ENCODE results near the gene TMEM218.

The TMEM218 gene

GRCh38 chr11:125154378-125155099, 43.1 kb upstream of the TMEM218 start:
- H3K9ac ChIP-seq (ENCODE audit: low read depth, low read length, poor library complexity, severe bottlenecking), result no peak overlapping the region
- H3K4me3 ChIP-seq (ENCODE audit: low read length, poor library complexity, severe bottlenecking), result no peak overlapping the region
- no peaks in the 10 kb centered on the region for H3K9me3 ChIP-seq (ENCODE audit: insufficient read depth, low read depth, low read length)
- no peaks in the 10 kb centered on the region for H3K36me3 ChIP-seq (ENCODE audit: insufficient read depth, low read length)
- no peak for TF ChIP-seq CTCF (conservative IDR thresholded peaks at IDR 0.05; ENCODE audit: low read length)
- H3K79me2 ChIP-seq (ENCODE audit: insufficient read depth, low read length), result no peaks in the 10 kb centered on the region
- no peaks in the 10 kb centered on the region for H4K20me1 ChIP-seq (ENCODE audit: insufficient read depth, low read length, poor library complexity, severe bottlenecking)
- no peaks in the 10 kb centered on the region for H3K4me1 ChIP-seq (ENCODE audit: insufficient read depth, low read length, poor library complexity, severe bottlenecking)
- H3K9me2 ChIP-seq (replicated peaks; ENCODE audit: low read depth, low read length), result no peaks in the 10 kb centered on the region
- H3K4me2 ChIP-seq (ENCODE audit: low read depth, low read length, poor library complexity, severe bottlenecking), result no peak overlapping the region
- no peaks in the 10 kb centered on the region for H3K27me3 ChIP-seq (ENCODE audit: insufficient read depth, low read length, poor library complexity, severe bottlenecking)
- H3F3A ChIP-seq (ENCODE audit: low read depth), result no peaks in the 10 kb centered on the region
- H2AFZ ChIP-seq (ENCODE audit: low read length), result no peak overlapping the region

- no peaks in the 10 kb centered on the region for H3K9me2 ChIP-seq (replicated peaks; ENCODE audit: low read depth, low read length)
- no peaks in the 10 kb centered on the region for H3K9me3 ChIP-seq (ENCODE audit: insufficient read depth, low read depth, low read length)
- no peak overlapping the region for H3K4me2 ChIP-seq (ENCODE audit: low read depth, low read length, poor library complexity, severe bottlenecking)
- H3K4me3 ChIP-seq (ENCODE audit: low read length, poor library complexity, severe bottlenecking), result no peak overlapping the region
- H3K79me2 ChIP-seq (ENCODE audit: insufficient read depth, low read length), result no peaks in the 10 kb centered on the region
- no peaks in the 10 kb centered on the region for H3F3A ChIP-seq (ENCODE audit: low read depth)
- no peaks in the 10 kb centered on the region for H4K20me1 ChIP-seq (ENCODE audit: insufficient read depth, low read length, poor library complexity, severe bottlenecking)
- H3K36me3 ChIP-seq (ENCODE audit: insufficient read depth, low read length), result no peaks in the 10 kb centered on the region
- no peak for TF ChIP-seq CTCF (conservative IDR thresholded peaks at IDR 0.05; ENCODE audit: low read length)
- TF ChIP-seq EZH2phosphoT487 (IDR thresholded peaks at IDR 0.05; ENCODE audit: borderline replicate concordance), result no peak
- H3K4me1 ChIP-seq (ENCODE audit: insufficient read depth, low read length, poor library complexity, severe bottlenecking), result no peaks in the 10 kb centered on the region
- no peaks in the 10 kb centered on the region for H3K27me3 ChIP-seq (ENCODE audit: insufficient read depth, low read length, poor library complexity, severe bottlenecking)
- H2AFZ ChIP-seq (ENCODE audit: low read length), result no peak overlapping the region
- H3K9ac ChIP-seq (ENCODE audit: low read depth, low read length, poor library complexity, severe bottlenecking), result no peak overlapping the region
These were observed 42.4 kb upstream of the TMEM218 start for GRCh38 chr11:125153837-125154236.

- Histone ChIP-seq H3K36me3 (ENCODE audit: insufficient read depth, low read length) (no peaks in the 10 kb centered on the region), H3K9ac (ENCODE audit: low read depth, low read length, poor library complexity, severe bottlenecking) (no peak overlapping the region), H3K27me3 (ENCODE audit: insufficient read depth, low read length, poor library complexity, severe bottlenecking) (no peaks in the 10 kb centered on the region), H3K4me3 (ENCODE audit: low read length, poor library complexity, severe bottlenecking) (no peak overlapping the region), H4K20me1 (ENCODE audit: insufficient read depth, low read length, poor library complexity, severe bottlenecking) (no peaks in the 10 kb centered on the region), H3K4me1 (ENCODE audit: insufficient read depth, low read length, poor library complexity, severe bottlenecking) (no peaks in the 10 kb centered on the region), H3K9me2 (replicated peaks; ENCODE audit: low read depth, low read length) (no peaks in the 10 kb centered on the region), H3K9me3 (ENCODE audit: insufficient read depth, low read depth, low read length) (no peaks in the 10 kb centered on the region), H3F3A (ENCODE audit: low read depth) (no peaks in the 10 kb centered on the region), H3K4me2 (ENCODE audit: low read depth, low read length, poor library complexity, severe bottlenecking) (no peak overlapping the region), H3K79me2 (ENCODE audit: insufficient read depth, low read length) (no peaks in the 10 kb centered on the region), H2AFZ (ENCODE audit: low read length) (no peak overlapping the region)
- TF ChIP-seq CTCF (conservative IDR thresholded peaks at IDR 0.05; ENCODE audit: low read length) (no peak), EZH2phosphoT487 (IDR thresholded peaks at IDR 0.05; ENCODE audit: borderline replicate concordance) (no peak)
These were observed 37.3 kb upstream of the TMEM218 start for GRCh38 chr11:125148743-125149142.

Data from Loucy (cell line).